ENCODE measurements around the gene NKX2-2.
"Not testable (repeated sequence)": the region's sequence is repeated elsewhere in the genome, so short reads cannot be mapped to it uniquely, and the experiment has no call there.

The NKX2-2 gene

GRCh38 chr20:21498635-21499034, 15.2 kb downstream of the NKX2-2 start:
- no peak for TF ChIP-seq CTCF (IDR thresholded peaks at IDR 0.05; ENCODE audit: low read depth, low read length)
- no peak overlapping the region for H3K4me3 ChIP-seq (ENCODE audit: low read depth, low read length)

GRCh38 chr20:21498195-21498594, 15.7 kb downstream of the NKX2-2 start:
- no peak overlapping the region for H3K4me3 ChIP-seq (ENCODE audit: low read depth, low read length)
- no peak for TF ChIP-seq CTCF (IDR thresholded peaks at IDR 0.05; ENCODE audit: low read depth, low read length)

GRCh38 chr20:21496452-21496851, 17.4 kb downstream of the NKX2-2 start:
- no peak for TF ChIP-seq CTCF (IDR thresholded peaks at IDR 0.05; ENCODE audit: low read depth, low read length)
- no peak overlapping the region for H3K4me3 ChIP-seq (ENCODE audit: low read depth, low read length)

GRCh38 chr20:21493049-21493448, 20.8 kb downstream of the NKX2-2 start:
- no peak for TF ChIP-seq CTCF (IDR thresholded peaks at IDR 0.05; ENCODE audit: low read depth, low read length)
- no peak overlapping the region for H3K4me3 ChIP-seq (ENCODE audit: low read depth, low read length)

- peak; percentile 24; the same call in 1 of the 2 replicates for TF ChIP-seq CTCF (IDR thresholded peaks at IDR 0.05; ENCODE audit: low read depth, low read length)
- no peak overlapping the region for H3K4me3 ChIP-seq (ENCODE audit: low read depth, low read length)
These were observed 23.8 kb downstream of the NKX2-2 start for GRCh38 chr20:21490105-21490504.

- H3K4me3 ChIP-seq (ENCODE audit: low read depth, low read length) = not testable (repeated sequence)
These were observed 33.7 kb downstream of the NKX2-2 start for GRCh38 chr20:21480144-21480543.

GRCh38 chr20:21465799-21466198, 48.1 kb downstream of the NKX2-2 start:
- no peak for TF ChIP-seq CTCF (IDR thresholded peaks at IDR 0.05; ENCODE audit: low read depth, low read length)
- H3K4me3 ChIP-seq (ENCODE audit: low read depth, low read length) = no peak overlapping the region

GRCh38 chr20:21464916-21465315, 48.9 kb downstream of the NKX2-2 start:
- H3K4me3 ChIP-seq (ENCODE audit: low read depth, low read length) = no peak overlapping the region
- TF ChIP-seq CTCF (IDR thresholded peaks at IDR 0.05; ENCODE audit: low read depth, low read length) = no peak

Measured in WI38 (cell line).